ENCODE measurements around the gene ITGB7. TPM values are rescaled to one million over a fixed set of nuclear protein-coding genes. Genes with fewer than 3 reads are reported as not detected.

ITGB7 gene
- total and polyA plus RNA-seq, 9 of the 15 experiments (the other 6 are each of a cell fraction or from before 2014, with no cell fraction given), result 0.06 to 2.0 (median 0.67) TPM

GRCh38 chr12:53152390-53152789 is 54.7 kb downstream of the ITGB7 start:
- POLR2A ChIA-PET, result interaction anchor here (0.6 to 0.7 kb wide), 3 partner anchors 69 to 142 kb away, joined by 3 read pairs; no protein-coding TSS in a partner anchor
- CTCF ChIA-PET (ENCODE audit: low intra/inter-chr PET ratio), result no interaction called here

More at GRCh38 chr12:53152390-53152789, 54.7 kb downstream of the ITGB7 start:
- no peaks in the 10 kb centered on the region for H3K9me1 ChIP-seq (ENCODE audit: control insufficient read depth, insufficient read depth, low read length)
- no peaks in the 10 kb centered on the region for H4K20me1 ChIP-seq (replicated peaks; ENCODE audit: control insufficient read depth, insufficient read depth, low read length)
- H3K27me3 ChIP-seq (ENCODE audit: control insufficient read depth in 2 of 2, insufficient read depth in 2 of 2, low read length in 2 of 2), result no peaks in the 10 kb centered on the region
- H3K79me2 ChIP-seq (ENCODE audit: control insufficient read depth, insufficient read depth, low read length), result no peaks in the 10 kb centered on the region
- in situ Hi-C loops (cut with MboI) (no loop called here), intact Hi-C loops (cut with micrococcal nuclease) (no loop called here)
- ATAC-seq, result no peak
- TF ChIP-seq HBP1 (CRISPR knock-in tag; IDR thresholded peaks at IDR 0.05) (no peak), NFE2 (IDR thresholded peaks at IDR 0.05; ENCODE audit: low read depth) (peak; percentile 16; the same call in 1 of the 2 replicates), SNIP1 (IDR thresholded peaks at IDR 0.05; ENCODE audit: low read depth) (no peak), MAFG (tag; conservative IDR thresholded peaks at IDR 0.05) (peak; percentile 55; the same call in 1 of the 2 replicates), ZNF316 (IDR thresholded peaks at IDR 0.05) (peak; percentile 76)
- TF ChIP-seq, protein P1, sequence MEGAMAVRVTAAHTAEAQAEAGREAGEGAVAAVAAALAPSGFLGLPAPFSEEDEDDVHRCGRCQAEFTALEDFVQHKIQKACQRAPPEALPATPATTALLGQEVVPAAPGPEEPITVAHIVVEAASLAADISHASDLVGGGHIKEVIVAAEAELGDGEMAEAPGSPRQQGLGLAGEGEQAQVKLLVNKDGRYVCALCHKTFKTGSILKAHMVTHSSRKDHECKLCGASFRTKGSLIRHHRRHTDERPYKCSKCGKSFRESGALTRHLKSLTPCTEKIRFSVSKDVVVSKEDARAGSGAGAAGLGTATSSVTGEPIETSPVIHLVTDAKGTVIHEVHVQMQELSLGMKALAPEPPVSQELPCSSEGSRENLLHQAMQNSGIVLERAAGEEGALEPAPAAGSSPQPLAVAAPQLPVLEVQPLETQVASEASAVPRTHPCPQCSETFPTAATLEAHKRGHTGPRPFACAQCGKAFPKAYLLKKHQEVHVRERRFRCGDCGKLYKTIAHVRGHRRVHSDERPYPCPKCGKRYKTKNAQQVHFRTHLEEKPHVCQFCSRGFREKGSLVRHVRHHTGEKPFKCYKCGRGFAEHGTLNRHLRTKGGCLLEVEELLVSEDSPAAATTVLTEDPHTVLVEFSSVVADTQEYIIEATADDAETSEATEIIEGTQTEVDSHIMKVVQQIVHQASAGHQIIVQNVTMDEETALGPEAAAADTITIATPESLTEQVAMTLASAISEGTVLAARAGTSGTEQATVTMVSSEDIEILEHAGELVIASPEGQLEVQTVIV (CRISPR knock-in tag; IDR thresholded peaks at IDR 0.05; ENCODE audit: borderline replicate concordance), result no peak
- H3K4me1 ChIP-seq (replicated peaks in 1 of 2; ENCODE audit: control insufficient read depth in 2 of 2, insufficient read depth in 2 of 2, low read length in 2 of 2), result peaks cover 2 to 6% of the 10 kb centered on the region in 2 experiments; a peak in 3 of 5 replicates
- no peak overlapping the region for H3K9ac ChIP-seq (ENCODE audit: insufficient read depth in 1 of 2, low read depth in 2 of 2, low read length in 2 of 2)
- no peak overlapping the region for H3K27ac ChIP-seq (ENCODE audit: extremely low read depth, low read depth, low read length)
- no peak overlapping the region for H3K4me3 ChIP-seq
- H3K36me3 ChIP-seq (ENCODE audit: control insufficient read depth, insufficient read depth, low read length), result no peaks in the 10 kb centered on the region
- no peak overlapping the region for H2AFZ ChIP-seq (ENCODE audit: low read depth, low read length)
- no peak for FAIRE-seq
- H3K4me2 ChIP-seq (ENCODE audit: insufficient read depth, low read length), result no peak overlapping the region
- no TSS peak for BruUV-seq (replicated peaks)
- H3K9me3 ChIP-seq (replicated peaks; ENCODE audit: control insufficient read depth, insufficient read depth, low read depth, low read length), result peaks cover 1% of the 10 kb centered on the region
- no peak for DNase-seq (ENCODE audit: extremely low read depth in 1 of 4, low spot score in 3 of 4)
